ENCODE data around the gene KRT78.

- no peak for TF ChIP-seq CTCF (IDR thresholded peaks at IDR 0.05; ENCODE audit: low read depth, low read length, poor library complexity, severe bottlenecking)
- TF ChIP-seq EZH2phosphoT487 (IDR thresholded peaks at IDR 0.05; ENCODE audit: borderline replicate concordance, low read length) = no peak
Measured at GRCh38 chr12:52819731-52820510, 28.9 kb downstream of the KRT78 start.
